GM21390 (cell line): ENCODE data around the gene SLC2A14.
"Not testable (repeated sequence)": the region's sequence is repeated elsewhere in the genome, so short reads cannot be mapped to it uniquely, and the experiment has no call there.

Experiments
- ATAC-seq: cut with Tn5 transposase; IDR thresholded peaks from one replicate; pipeline ENCODE4 v1.9.1; 2021; ENCODE audit not compliant: unreplicated experiment

SLC2A14 gene

DNA sequence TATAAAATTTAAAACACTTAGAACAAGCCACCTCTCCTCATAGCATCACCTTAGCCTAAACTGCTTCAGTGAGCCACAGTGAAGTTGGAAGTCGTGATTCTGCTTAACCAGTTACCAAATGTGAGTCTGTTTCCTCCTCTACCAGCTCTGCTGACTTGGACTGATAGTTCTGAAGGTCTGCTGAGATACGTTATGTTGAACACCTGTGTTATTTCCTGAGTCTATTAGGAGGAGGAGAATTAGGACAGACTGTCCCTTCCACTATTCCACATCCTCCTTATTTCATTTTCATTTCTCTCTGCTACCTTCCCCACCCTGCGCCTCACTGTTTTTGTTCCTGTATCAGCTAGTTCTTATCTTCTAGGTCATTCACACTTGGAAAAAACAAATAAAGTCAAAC lies 2.4 kb downstream of the SLC2A14 start:
- no peak for ATAC-seq

DNA sequence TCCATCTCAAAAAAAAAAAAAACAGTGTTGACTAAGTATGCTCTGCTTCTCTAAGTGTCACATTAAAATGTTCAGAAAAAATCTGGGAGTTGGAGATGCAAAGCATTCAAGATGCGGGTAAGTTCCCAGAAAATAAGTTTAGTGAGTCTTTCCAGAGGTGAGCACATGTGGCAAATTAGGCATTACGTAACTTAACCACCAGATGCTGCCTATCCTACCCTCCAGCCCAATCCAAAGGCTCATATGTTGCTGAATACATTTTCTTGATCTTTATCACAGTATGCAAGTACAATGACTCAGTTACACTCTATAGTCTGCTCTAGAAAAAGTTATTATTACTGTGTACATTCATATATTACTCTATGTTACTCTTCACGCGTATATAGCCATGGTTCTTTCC lies 3.6 kb downstream of the SLC2A14 start:
- no peak for ATAC-seq

DNA sequence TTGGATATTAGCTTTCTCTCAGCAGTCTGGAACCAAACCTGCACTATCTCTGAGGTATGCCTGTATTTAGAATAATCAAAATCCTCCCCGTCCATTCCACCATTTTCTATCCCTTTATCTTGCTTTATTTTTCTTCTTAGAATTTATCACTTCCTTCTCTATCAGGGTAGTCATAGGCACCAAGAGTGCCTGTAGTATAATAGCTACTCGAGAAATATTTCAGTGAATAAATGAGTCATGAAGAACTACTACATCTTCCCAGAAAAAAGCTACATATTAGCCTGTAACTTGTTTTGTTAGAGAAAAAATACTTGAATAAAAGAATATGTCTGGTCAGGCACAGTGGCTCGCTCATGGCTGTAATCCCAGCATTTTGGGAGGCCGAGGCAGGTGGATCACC lies 4.3 kb downstream of the SLC2A14 start:
- no peak for ATAC-seq

GRCh38 chr12:7864601-7865150 lies 8.0 kb downstream of the SLC2A14 start:
- no peak for ATAC-seq

DNA sequence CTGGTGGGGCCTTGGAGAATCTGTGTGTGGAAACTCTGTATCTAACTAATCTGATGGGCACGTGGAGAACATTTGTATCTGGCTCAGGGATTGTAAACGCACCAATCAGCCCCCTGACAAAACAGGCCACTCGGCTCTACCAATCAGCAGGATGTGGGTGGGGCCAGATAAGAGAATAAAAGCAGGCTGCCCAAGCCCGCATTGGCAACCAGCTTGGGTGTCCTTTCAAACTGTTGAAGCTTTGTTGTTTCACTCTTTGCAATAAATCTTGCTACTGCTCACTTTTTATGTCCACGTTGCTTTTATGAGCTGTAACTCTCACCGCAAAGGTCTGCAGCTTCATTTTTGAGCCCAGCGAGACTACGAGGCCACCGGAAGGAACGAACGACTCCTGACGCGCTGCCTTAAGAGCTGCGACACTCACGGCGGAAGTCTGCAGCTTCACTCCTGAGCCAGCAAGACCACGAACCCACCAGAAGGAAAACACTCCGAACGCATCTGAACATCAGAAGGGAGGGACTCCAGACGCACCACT lies 9.8 kb downstream of the SLC2A14 start:
- not testable (repeated sequence) for ATAC-seq

DNA sequence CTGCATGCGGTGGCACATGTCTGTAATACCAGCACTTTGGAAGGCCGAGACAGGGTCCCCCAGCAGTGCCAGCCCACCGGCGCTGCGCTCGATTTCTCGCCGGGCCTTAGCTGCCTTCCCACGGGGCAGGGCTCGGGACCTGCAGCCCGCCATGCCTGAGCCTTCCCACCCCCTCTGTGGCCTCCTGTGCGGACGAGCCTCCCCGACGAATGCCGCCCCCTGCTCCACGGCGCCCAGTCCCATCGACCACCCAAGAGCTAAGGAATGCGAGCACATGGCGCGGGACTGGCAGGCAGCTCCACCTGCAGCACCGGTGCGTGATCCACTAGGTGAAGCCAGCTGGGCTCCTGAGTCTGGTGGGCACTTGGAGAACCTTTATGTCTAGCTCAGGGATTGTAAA lies 10.4 kb downstream of the SLC2A14 start:
- not testable (repeated sequence) for ATAC-seq

DNA sequence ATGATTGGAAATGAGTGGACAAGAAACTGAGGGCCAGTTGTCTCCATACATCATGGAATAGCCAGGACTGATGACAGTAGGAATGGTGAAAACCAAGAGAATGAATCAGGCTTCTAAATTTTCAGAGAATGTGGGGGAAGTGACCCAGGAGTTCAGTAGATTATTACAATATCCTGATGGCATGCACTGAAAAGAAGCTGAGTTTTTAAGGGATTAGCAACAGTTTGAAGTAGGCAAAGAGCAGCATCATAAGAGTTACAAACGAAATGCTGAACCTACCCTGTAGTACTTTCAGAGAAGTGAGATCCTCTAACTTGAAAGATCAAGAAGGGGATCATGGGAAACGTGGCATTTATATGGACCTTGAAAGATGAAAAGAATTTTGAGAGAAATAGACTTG lies 13.2 kb downstream of the SLC2A14 start:
- ATAC-seq: no peak

DNA sequence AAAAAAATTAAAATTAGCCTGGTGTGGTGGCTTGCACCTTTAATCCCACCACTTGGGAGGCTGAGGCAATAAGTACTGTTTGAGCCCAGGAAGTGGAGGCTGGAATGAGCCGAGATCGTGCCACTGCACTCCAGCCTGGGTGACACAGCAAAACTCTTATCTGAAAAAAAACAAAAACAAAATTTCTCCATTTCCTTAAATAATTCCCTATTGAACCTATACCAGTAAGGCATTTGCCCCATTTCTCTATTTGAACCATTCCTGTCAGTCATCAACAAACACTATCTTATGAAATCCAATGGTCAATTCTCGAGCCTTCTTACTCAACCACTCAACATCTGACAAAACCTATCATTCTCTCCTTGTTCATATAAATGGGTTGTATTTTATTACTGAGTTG lies 14.7 kb downstream of the SLC2A14 start:
- ATAC-seq: no peak

DNA sequence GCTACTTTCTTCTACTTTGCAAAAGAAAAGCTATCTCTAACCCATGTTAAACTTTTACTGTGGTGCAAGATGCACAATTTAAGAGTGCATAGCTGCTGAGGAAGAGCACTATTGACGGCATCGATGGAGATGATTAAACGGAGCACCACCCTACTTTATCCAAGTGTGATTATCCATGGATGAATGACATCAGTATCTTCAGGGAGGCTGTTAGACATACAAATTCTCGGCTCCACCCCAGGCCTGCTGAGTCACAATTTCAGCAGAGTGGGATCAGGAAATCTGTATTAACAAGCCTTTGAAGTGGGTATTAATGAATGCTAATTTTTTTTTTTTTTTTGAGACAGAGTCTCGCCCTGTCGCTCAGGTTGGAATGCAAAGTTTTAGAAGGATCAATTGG lies 16.2 kb downstream of the SLC2A14 start:
- ATAC-seq: no peak

GRCh38 chr12:7853557-7853956 lies 19.2 kb downstream of the SLC2A14 start:
- no peak for ATAC-seq

DNA sequence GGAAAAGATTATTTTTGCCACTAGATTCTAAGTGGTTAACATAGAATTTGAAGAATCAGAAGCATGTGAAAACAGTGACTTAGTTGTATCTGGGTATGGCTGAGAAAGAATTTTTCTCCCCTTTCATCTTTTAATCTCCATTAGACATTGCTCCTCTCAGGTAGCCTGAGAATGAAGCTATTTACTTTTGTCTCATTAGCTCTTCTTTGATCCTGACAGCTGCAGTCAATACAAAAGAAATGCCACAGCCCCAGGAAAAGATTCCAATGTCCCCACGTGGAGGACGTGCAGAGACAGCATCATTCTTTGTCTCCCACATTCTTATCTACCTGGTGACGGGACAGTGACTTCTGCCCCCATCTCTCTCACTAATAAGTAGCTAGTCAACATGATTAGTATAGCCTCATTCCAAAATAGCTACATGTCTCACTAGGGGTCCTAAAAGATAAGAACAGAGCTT lies 21.1 kb downstream of the SLC2A14 start:
- not testable (repeated sequence) for ATAC-seq

DNA sequence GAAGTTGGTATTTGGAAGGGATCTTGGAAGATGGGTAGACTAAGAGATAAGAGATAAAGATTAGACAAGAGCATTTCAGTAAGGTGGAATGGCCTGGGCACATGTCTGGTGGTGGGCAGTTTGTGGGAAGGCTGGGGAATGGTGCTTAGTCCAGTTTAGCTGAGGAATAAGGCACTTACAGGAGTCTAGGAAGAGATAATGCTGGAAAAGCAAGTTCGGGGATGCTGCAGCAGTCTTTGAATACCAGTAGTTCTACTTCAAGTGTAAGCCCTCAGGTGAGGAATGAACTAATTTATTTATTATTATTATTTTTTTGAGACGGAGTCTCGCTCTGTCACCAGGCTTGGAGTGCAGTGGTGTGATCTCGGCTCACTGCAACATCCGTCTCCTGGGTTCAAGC lies 22.6 kb downstream of the SLC2A14 start:
- ATAC-seq: not testable (repeated sequence)

DNA sequence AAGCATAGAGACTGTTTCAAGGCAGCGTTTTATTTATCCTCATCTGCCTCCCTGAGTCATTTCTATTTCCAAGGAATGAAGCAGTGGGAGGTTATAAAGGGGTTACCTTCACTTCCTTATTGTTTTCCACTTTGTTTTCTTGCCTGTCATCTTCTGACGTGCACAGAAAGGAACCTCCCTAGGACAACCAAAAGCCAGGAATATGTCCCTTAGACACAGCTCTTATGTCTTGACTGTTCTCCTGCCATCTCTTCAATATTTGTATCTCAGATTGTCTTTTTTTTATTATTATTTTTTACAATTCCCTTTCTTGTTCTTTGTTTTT lies 24.7 kb downstream of the SLC2A14 start:
- ATAC-seq: not testable (repeated sequence)

GRCh38 chr12:7847226-7848097 lies 25.3 kb downstream of the SLC2A14 start:
- ATAC-seq: not testable (repeated sequence)

DNA sequence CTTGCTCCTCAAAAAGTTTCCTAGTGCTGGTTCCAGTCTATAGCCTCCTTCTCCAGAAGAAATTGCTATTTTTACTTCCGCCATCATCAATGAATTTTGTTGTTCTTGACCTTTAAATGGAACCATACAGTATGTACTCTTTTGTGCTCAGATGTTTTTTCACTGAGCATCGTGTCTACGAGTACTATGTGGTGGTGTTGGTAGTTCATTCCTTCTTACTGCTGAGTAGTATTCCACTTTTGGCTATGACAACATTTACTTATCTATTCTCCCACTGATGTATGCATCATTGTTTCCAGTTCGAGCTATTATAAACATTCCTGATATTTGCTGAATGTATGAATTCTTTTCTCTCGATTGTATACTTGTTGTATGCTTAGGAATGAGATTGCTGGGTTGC lies 28.6 kb downstream of the SLC2A14 start:
- no peak for ATAC-seq

GRCh38 chr12:7843583-7843982 lies 29.1 kb downstream of the SLC2A14 start:
- ATAC-seq: not testable (repeated sequence)

DNA sequence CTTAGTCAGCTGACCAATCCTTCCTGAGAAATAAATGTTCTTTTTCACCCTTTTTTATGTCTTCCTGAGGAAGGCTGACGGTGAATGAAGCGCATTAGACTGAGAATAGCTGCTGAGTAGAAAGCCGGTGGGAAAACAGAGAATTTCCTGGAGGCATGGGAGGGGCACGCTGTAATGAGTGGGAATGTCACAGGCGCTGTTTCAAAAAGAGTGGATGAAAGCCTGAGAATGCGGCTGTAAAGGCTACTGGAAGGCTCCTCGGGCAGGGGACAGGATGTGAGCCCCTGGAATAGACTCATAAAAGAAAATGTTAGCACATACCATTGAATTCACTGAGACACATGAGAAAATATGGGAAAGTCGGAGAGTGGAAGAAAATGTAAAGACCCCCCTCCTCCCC lies 29.6 kb downstream of the SLC2A14 start:
- ATAC-seq: not testable (repeated sequence)

- ATAC-seq: not testable (repeated sequence)
Measured at GRCh38 chr12:7842444-7842843, 30.3 kb downstream of the SLC2A14 start.

DNA sequence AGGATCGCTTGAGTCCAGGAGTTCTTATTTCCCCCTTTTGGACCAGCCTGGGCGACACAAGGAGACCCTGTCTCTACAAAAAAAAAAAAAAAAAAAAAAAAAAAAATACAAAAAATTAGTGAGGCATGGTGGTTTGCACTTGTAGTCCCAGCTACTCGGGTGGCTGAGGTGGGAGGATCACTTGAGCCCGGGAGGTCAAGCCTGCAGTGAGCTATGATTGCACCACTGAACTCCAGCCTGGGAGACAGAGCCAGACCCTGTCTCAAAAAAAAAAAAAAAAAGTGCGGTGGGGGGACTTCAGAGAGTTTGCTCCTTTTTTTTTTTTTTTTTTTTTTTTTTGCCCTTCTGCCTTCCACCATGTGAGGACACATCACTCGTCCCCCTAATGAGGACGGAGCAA lies 32.9 kb downstream of the SLC2A14 start:
- ATAC-seq: not testable (repeated sequence)

GRCh38 chr12:7839226-7839625 lies 33.5 kb downstream of the SLC2A14 start:
- not testable (repeated sequence) for ATAC-seq

DNA sequence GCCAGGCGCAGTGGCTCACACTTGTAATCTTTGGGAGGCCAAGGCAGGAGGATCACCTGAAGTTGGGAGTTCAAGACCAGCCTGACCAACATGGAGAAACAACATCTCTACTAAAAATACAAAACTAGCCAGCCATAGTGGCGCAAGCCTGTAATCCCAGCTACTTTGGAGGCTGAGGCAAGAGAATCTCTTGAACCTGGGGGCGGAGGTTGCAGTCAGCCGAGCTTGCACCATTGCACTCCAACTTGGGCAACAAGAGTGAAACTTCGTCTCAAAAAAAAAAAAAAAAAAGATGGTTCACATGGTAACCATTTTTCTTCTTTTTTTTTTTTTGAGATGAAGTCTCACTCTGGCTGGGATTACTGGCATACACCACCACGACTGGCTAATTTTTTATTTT lies 35.3 kb downstream of the SLC2A14 start:
- no peak for ATAC-seq

- ATAC-seq: no peak
Measured at GRCh38 chr12:7835766-7836165, 36.9 kb downstream of the SLC2A14 start.
